HG03558 (cell line): ENCODE results near the gene ST6GALNAC4.
A peak's percentile ranks its signal among the peaks of the same experiment; 100 is the strongest.

Source experiments
- ATAC-seq: cut with Tn5 transposase; IDR thresholded peaks from one replicate; pipeline ENCODE4 v1.9.1; 2021; ENCODE audit warnings: moderate number of reproducible peaks; ENCODE audit not compliant: unreplicated experiment; ENCODE audit errors: extremely low read depth

Gene ST6GALNAC4

DNA sequence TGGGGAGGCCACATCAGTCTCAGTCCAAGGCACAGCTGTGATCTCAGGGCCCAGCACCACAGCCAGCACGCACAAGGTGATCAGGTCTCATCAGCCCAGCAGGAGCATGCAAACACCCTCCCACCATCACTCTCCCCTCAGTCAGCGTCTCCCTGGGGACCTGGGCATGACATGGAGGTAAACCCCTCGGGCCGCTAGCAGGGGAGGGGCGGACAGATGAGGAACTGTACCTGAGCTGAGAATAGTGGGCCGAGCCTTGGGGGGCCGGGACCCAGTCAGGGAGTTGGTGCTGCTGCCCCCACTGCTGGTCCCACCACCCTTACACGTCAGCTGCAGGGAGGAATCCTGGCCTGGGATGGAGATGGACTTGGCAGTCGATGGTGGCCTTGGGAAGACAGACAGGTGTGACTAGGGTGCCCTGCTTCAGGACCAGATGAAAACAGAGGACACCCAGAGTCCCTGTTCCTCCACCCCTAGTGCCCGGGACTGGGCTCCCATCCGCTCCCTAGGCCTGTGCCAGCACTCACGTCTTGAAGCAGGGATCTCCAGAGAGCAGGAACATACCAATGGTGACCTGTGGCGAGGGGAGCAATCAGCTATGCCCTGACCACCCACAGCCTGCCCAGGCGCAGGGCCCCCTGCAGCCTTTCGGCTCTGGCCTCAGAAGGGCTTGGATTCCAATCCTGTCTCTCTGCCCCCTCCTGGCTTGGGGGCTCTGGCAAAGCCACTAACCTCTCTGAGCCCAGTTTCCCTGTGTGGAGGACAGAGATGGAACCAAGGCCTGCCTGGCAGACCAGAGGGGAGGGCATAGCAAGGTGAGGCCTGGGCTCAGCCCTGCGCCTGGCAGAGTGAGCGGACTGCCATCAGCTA lies 31.2 kb upstream of the ST6GALNAC4 start:
- no peak for ATAC-seq

DNA sequence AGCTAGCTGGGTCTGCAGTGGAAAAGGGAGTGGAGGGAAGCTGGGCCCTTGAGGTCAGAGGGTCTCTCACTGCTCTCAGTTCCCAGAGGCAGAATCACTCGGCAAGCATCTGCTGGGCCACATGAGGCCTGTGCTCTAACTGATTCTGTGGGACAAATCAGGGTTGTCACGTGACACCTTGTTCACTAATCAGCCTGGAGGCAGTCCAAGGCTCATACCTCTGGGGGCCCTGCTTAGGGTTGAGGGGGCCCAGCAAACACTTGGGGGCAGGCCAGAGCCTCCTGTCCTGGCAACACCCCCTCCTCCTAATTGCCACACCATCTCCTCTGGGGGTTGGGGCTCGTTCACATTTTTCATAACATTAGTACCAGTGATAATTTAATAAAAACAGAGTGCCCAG lies 29.9 kb upstream of the ST6GALNAC4 start:
- ATAC-seq: no peak

- ATAC-seq: no peak
Measured at GRCh38 chr9:127945942-127946341, 29.1 kb upstream of the ST6GALNAC4 start.

DNA sequence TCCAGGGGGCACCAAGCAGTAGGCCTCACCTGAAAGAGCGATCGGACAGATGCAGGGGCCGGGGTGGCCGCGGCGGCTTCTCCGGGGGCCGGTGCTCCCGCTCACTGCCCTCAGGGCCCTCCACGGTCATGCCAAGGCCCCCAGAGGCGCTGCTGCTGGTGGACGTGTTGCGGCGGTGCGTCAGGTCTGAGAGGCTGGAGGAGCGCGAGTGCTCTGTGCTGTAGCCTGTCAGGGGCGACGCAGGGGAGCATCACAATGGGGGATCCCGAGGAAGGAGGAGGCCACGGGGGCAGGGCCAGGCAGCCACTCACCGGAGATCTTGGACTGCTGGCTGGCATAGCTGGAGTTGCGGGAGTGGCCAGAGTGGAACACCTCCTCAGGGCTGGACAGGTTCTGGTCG lies 28.5 kb upstream of the ST6GALNAC4 start:
- no peak for ATAC-seq

DNA sequence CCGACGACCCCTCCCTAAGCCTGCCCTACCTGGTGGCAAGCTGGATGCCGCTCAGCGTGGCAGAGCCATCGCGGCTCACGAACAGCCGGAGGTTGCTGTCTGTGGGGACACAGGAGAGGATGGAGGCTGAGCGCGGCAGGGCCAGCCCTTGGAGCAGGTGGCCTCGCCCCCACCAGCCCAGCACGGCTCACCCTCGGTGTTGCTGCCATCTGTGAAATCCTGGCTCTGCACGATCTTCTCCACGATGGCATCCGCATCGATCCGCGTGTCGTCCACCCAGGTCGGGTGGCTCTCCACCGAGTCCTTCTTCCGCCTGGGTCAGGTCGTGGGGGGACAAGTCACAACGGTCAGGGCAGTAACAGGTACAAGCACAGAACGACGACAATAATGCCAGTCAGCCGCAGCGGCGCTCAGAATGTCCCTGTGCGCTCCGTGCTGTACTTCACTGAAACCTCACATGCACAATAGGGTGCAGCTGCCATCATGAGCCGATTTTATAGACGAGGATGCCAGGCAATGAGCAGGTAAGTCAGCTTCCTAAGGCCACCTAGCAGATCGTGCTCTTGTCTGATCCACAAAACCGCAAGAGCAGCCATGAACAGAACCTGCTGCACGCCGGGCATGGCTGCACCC lies 27.9 kb upstream of the ST6GALNAC4 start:
- ATAC-seq: no peak

GRCh38 chr9:127943731-127944144 lies 26.9 kb upstream of the ST6GALNAC4 start:
- no peak for ATAC-seq

DNA sequence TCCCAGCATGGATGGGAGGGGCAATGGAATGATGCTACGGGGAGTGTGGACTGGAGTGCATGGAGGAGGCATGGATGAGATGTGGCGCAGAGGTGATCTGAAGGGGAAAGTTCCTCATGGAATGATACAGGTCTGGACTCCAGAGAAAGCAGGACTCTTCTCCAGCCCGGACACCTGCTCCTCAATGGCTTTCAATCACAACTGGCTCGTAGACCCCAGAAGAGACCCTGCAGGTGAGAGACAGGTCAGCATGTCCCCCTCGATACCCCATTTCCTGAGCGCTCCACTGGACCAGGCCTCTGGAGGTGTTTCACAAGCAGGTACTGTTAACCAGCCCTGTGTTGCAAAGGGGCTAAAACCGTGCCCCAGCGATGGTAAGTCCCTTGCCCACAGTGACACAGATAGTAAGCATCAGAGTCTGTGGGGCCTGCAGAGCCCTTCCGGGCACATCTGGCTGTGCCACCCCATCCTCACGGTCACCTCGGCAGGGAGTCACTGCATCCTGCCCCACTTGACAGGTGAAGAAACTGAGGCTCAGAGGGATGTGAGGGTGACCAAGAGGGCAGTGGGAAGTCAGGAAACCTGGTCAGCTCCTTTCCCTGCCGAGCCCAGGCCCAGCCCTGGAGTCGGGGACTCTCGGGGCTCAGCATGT lies 26.3 kb upstream of the ST6GALNAC4 start:
- ATAC-seq: no peak

GRCh38 chr9:127942216-127943010 lies 25.6 kb upstream of the ST6GALNAC4 start:
- ATAC-seq: no peak

DNA sequence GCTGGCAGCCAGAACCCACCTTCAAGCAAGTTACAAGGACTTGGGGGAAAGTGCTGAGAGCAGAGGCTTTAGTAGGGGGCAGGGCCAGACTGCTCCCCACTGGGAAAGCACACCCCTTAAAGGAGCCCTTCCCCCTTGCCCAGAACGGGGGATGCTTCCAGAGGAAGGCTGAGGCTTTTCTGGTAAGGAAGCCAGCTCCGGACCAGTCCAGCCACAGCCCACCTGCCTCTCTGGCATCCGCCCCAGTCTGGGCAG lies 25.0 kb upstream of the ST6GALNAC4 start:
- ATAC-seq: no peak

DNA sequence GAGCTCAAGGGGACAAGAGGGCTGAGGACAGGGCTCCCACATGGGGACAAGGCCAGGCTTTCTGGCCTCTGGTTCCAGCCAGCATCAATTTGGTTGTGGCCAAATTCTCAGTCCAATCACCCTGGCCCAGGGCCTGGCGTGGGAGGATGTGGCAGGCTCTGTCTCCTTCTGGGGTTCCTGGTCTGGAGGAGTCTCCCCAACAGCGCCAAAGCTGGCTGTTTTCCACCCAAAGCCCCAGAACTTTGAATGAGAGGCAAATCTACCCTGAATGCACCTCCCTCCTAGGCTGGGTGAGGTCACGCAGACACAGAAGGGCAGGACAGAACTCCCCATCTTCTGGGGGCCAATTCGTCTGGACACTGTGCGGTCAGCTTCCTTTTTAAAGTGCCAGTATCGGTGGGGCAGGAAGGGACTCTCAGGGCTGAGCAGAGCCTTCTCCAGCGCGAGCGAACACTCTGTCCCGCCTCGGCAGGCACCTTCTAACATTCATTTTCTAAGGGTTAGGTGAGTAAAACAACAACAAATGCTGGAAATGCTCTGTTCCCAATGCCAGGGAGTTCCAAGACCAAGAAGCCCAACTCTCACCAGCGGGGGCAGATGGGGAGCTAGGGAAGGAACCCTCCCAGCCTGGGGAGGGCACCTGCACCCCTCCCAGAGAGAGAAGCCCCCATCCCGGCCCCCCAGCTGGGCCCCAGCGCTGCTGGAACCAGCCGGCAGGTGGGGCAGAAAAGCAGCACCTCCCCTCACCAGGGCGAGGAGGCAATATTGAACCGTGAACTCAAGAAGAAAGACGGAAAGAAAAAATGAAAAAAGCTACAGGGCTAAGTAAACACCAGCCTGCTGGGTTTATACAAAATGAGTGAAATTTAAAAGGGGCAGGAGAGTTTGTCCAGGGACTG lies 24.5 kb upstream of the ST6GALNAC4 start:
- no peak for ATAC-seq

DNA sequence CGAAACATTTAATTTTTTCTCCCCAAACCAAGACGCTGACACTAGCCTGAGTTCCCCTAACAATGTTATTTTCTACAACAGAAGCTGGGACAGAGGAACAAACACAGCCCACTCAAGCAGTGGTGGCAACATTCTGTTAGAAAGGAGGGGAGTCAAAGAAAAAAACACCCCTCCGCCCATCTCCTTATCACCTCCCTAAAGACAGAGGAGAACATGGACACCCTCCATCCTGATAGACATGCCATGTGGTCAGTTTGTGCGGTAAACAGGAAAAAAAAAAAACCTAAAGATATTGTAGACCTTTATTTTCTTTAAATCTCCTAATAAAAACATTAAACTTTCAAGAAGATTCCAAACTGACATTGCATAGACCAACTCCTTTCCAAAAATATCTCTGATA lies 23.8 kb upstream of the ST6GALNAC4 start:
- ATAC-seq: no peak

- ATAC-seq: no peak
Measured at GRCh38 chr9:127938298-127938690, 21.5 kb upstream of the ST6GALNAC4 start.

DNA sequence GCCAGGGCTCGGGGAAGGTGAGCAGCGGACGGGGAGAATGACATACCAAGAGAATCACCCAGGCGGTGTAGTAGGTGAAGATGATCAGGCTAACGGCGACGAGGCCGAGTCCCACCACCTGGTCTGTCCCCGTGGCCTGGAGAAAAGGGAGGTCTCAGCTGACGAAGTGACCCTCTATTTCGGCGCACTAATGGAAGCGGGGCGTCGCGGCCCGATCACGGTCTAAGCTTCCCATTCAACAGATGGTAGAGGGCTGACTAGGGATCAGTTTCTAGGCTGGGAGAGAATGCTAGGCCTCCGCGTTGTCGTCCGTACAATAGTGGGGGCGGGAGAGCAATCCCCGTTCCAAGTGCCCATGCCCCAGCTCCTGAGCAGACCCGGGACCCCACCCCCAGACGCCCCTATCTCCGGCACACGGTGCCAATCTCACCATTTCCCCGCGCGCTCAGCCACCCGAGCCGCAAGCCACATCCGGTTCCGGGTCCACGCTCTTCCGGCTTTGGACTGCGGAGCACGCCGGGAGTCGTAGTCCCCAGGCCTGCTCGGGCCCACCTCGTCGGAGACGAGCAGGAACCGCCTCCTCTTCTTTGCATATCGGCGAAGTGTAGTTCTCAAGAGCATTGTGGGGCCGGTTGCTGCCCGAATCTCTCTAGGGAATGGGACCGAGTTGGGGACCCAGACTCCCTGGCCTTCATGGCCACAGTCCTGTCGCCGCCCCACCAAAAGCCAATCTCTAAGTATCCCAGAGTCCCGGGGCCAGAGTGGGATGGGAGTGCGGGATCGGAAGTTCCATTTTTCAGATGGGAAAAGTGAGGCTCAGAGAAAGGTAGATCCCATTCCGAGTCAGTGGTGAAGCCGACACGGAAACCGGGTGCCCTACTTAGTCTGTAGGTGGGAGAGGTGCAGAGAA lies 20.8 kb upstream of the ST6GALNAC4 start, which contains the start of gene DPM2:
TSS of gene DPM2 (minus strand) at position 467 of the 910 bp plus-strand sequence. CDS start at position 433, 34 bp downstream.
- ATAC-seq: peak; percentile 61

DNA sequence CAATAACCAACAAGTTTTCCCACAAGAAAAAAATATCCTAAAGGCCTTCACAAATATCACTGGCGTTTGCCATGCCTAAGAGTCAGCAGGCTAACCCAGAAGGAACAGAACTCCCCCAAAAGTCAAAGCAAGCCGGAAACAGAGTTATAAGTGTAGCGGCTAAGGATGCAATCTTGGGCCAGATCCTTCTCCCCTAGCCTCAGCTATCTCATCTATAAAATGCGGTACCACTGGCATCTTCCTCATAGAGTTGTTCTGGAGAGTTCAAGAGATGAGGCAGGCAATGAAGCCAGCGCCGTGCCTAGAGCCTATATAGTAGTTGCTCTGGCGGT lies 20.2 kb upstream of the ST6GALNAC4 start:
- ATAC-seq: no peak

GRCh38 chr9:127936347-127936852 lies 19.6 kb upstream of the ST6GALNAC4 start:
- no peak for ATAC-seq

DNA sequence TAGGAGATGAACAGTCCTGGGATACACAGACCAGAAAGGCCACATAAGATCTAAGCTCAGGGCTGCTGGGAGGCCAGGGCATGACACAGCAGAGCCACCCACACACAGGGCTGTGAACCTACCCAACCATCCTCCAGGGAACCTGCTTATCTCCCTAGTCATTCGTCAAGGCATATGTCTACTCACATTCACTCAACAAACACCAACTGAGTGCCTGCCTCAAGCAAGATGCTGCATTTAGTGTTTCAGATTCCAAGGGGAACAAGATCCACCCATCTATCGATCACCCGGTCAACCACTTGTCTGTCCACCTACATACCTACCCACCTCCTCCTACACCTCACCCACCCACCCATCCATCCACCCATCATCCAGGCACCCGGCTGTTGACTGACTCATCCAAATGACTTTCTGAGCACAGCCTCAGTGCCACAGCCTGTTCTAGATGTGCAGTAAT lies 19.0 kb upstream of the ST6GALNAC4 start:
- ATAC-seq: no peak

DNA sequence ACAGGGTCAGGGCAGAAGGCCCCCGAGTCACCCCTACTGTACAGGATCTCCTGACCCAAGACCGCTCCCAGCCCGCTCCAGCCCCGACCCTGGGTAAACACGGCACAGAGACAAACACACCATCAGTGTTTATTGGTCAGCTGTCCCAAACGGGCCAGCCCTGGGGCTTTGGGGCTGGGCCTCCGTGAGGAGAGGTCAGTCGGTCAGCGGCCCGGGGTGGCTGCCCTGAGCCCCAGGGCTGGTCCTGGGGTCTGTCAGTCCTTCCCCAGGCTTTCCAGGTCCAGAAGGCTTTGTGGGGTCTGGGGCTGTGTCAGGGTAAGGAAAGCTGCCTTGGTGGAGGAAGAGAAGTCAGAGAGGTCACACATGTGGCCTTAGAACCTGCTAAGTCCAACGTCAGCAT lies 18.1 kb upstream of the ST6GALNAC4 start:
- no peak for ATAC-seq

- no peak for ATAC-seq
Measured at GRCh38 chr9:127934248-127934647, 17.4 kb upstream of the ST6GALNAC4 start.
